Fibroblast of lung (primary cell): Measurements from ENCODE around the gene TMEM266. TPM values are rescaled to one million over a fixed set of nuclear protein-coding genes. Genes with fewer than 3 reads are reported as not detected.

Source experiments
- DNase-seq, 2 donors: peaks; one replicate each; pipeline versions ENCODE4 v3.0.0 to v3.0.0-alpha.2; 2010; ENCODE audit warnings: low read depth in 2 of 2
- H2AFZ ChIP-seq: 2 replicates; pipeline ENCODE4 v1.5.1; 2012; ENCODE audit warnings: low read length, control low read depth, inconsistent platforms
- H3K27ac ChIP-seq: 2 replicates; pipeline ENCODE4 v1.5.1; 2011; ENCODE audit warnings: low read length, control low read depth; ENCODE audit not compliant: insufficient read depth
- H3K27me3 ChIP-seq: 2 replicates; pipeline ENCODE4 v1.5.1; 2011; ENCODE audit warnings: mild to moderate bottlenecking, low read length; ENCODE audit not compliant: control insufficient read depth, insufficient read depth
- H3K36me3 ChIP-seq: 2 replicates; pipeline ENCODE4 v1.5.1; 2011; ENCODE audit warnings: low read length; ENCODE audit not compliant: control insufficient read depth, insufficient read depth
- H3K4me1 ChIP-seq: 2 replicates; pipeline ENCODE4 v1.5.1; 2011; ENCODE audit warnings: low read length; ENCODE audit not compliant: control insufficient read depth, insufficient read depth; ENCODE audit errors: extremely low read depth
- H3K4me2 ChIP-seq: 2 replicates; pipeline ENCODE4 v1.5.1; 2011; ENCODE audit warnings: low read length, control low read depth; ENCODE audit not compliant: insufficient read depth; ENCODE audit errors: extremely low read depth
- H3K4me3 ChIP-seq, 4 experiments: fragments of 200-600 bp in 1 of 4; sonication (generic) in 1 of 4; replicated peaks in 1 of 4; 2 replicates each; pipeline ENCODE4 v1.5.1; 2011 to 2016; ENCODE audit warnings: low read length in 4 of 4, low read depth in 3 of 4, mild to moderate bottlenecking in 3 of 4, control low read depth in 2 of 4, inconsistent platforms in 1 of 4, mixed read lengths in 1 of 4; ENCODE audit not compliant: insufficient read depth in 1 of 4; ENCODE audit errors: control extremely low read depth in 1 of 4
- H3K79me2 ChIP-seq: 2 replicates; pipeline ENCODE4 v1.5.1; 2012; ENCODE audit warnings: mild to moderate bottlenecking, low read length, inconsistent platforms; ENCODE audit not compliant: control insufficient read depth, insufficient read depth
- H3K9ac ChIP-seq: 2 replicates; pipeline ENCODE4 v1.5.1; 2011; ENCODE audit warnings: mild to moderate bottlenecking, low read length, control low read depth; ENCODE audit not compliant: insufficient read depth
- H3K9me3 ChIP-seq: 2 replicates; pipeline ENCODE4 v1.5.1; 2012; ENCODE audit warnings: low read depth, low read length; ENCODE audit not compliant: control insufficient read depth, insufficient read depth
- H4K20me1 ChIP-seq: 2 replicates; pipeline ENCODE4 v1.5.1; 2011; ENCODE audit warnings: low read length; ENCODE audit not compliant: control insufficient read depth, insufficient read depth; ENCODE audit errors: extremely low read depth
- CTCF ChIP-seq, 2 donors: IDR thresholded peaks in 1 of 2; conservative IDR thresholded peaks in 1 of 2; 1 replicate in 1 of 2; 2 replicates in 1 of 2; pipeline ENCODE4 v1.5.1; 2011 to 2012; ENCODE audit warnings: low read length in 2 of 2, control low read depth in 1 of 2, inconsistent platforms in 1 of 2, low read depth in 1 of 2, mild to moderate bottlenecking in 1 of 2
- EZH2 ChIP-seq: IDR thresholded peaks from 2 replicates; pipeline ENCODE4 v1.5.1; 2012; ENCODE audit warnings: low read length, control low read depth, mild to moderate bottlenecking; ENCODE audit errors: missing control alignments
- polyA plus RNA-seq, 2 donors: library from polyadenylated mRNA; depleted of rRNA in 1 of 2; stranded (reverse) in 1 of 2; unstranded in 1 of 2; fragments of >200 nt; gene quantifications; 2 replicates each; pipeline ENCODE4 v1.2.1, GENCODE V29; 2011 to 2012; ENCODE audit warnings: missing spikeins in 1 of 2
- total RNA-seq: library from RNA; depleted of rRNA; stranded (reverse); fragments of >200 nt; gene quantifications from 2 replicates; pipeline ENCODE4 v1.2.1, GENCODE V29; 2014

Gene TMEM266
- total and polyA plus RNA-seq, 2 donors (not counting 1 experiment from before 2014, with no cell fraction given), result 0.09 to 0.33 TPM

- TF ChIP-seq EZH2 (no peak), CTCF (conservative IDR thresholded peaks at IDR 0.05 in 1 of 2, IDR thresholded peaks at IDR 0.05 in 1 of 2; ENCODE audit: low read depth in 1 of 2, low read length in 2 of 2) (no peak)
- H3K4me1 ChIP-seq, result no peaks in the 10 kb centered on the region
These were observed 163.7 kb downstream of the TMEM266 start for GRCh38 chr15:76223521-76223920.

GRCh38 chr15:76229266-76229665, 169.5 kb downstream of the TMEM266 start:
- Histone ChIP-seq H3K79me2 (no peaks in the 10 kb centered on the region), H3K36me3 (peaks cover 3% of the 10 kb centered on the region), H3K4me1 (no peaks in the 10 kb centered on the region), H4K20me1 (no peaks in the 10 kb centered on the region), H3K4me3 (no peak overlapping the region), H3K9ac (no peak overlapping the region), H3K27ac (no peak overlapping the region), H3K27me3 (no peaks in the 10 kb centered on the region), H3K4me2 (no peak overlapping the region), H3K9me3 (no peaks in the 10 kb centered on the region), H2AFZ (no peak overlapping the region)
- DNase-seq, result no peak
- TF ChIP-seq CTCF (conservative IDR thresholded peaks at IDR 0.05 in 1 of 2, IDR thresholded peaks at IDR 0.05 in 1 of 2; ENCODE audit: low read depth in 1 of 2, low read length in 2 of 2) (no peak), EZH2 (no peak)

More at GRCh38 chr15:76223521-76223920, 163.7 kb downstream of the TMEM266 start:
- Histone ChIP-seq H3K27me3 (no peaks in the 10 kb centered on the region), H4K20me1 (no peaks in the 10 kb centered on the region), H3K36me3 (peaks cover 2% of the 10 kb centered on the region), H2AFZ (no peak overlapping the region), H3K9me3 (no peaks in the 10 kb centered on the region), H3K9ac (no peak overlapping the region), H3K4me2 (no peak overlapping the region), H3K4me3 (no peak overlapping the region), H3K79me2 (no peaks in the 10 kb centered on the region), H3K27ac (no peak overlapping the region)
- DNase-seq, result no peak

GRCh38 chr15:76233921-76234320, 174.1 kb downstream of the TMEM266 start:
- Histone ChIP-seq H3K4me2 (no peak overlapping the region), H3K27me3 (no peaks in the 10 kb centered on the region)
- no peak for DNase-seq

More at GRCh38 chr15:76233921-76234320, 174.1 kb downstream of the TMEM266 start:
- H3K9me3 ChIP-seq, result no peaks in the 10 kb centered on the region
- TF ChIP-seq EZH2, result no peak
- no peak for TF ChIP-seq CTCF (conservative IDR thresholded peaks at IDR 0.05 in 1 of 2, IDR thresholded peaks at IDR 0.05 in 1 of 2; ENCODE audit: low read depth in 1 of 2, low read length in 2 of 2)
- H3K27ac ChIP-seq, result no peak overlapping the region
- H3K4me1 ChIP-seq, result no peaks in the 10 kb centered on the region
- H4K20me1 ChIP-seq, result no peaks in the 10 kb centered on the region
- no peak overlapping the region for H3K9ac ChIP-seq
- no peak overlapping the region for H2AFZ ChIP-seq
- H3K36me3 ChIP-seq, result peaks cover 2% of the 10 kb centered on the region
- H3K4me3 ChIP-seq, result no peak overlapping the region
- H3K79me2 ChIP-seq, result no peaks in the 10 kb centered on the region
